HEK293T (cell line): ENCODE results near the gene TEX264.

Source experiments
- ARNT ChIP-seq: fragments of 450-650 bp; IDR thresholded peaks from 2 replicates; pipeline ENCODE4 v1.6.1; 2017; ENCODE audit warnings: mild to moderate bottlenecking
- CTBP1 ChIP-seq: fragments of 450-650 bp; IDR thresholded peaks from 2 replicates; pipeline ENCODE4 v1.6.1; 2016; ENCODE audit warnings: borderline replicate concordance
- FOXA1 ChIP-seq: fragments of 450-650 bp; IDR thresholded peaks from 2 replicates; pipeline ENCODE4 v1.6.1; 2016; ENCODE audit warnings: mild to moderate bottlenecking
- FOXK2 ChIP-seq: fragments of 450-650 bp; IDR thresholded peaks from 2 replicates; pipeline ENCODE4 v1.6.1; 2016; ENCODE audit warnings: mild to moderate bottlenecking
- FOXM1 ChIP-seq: fragments of 450-650 bp; IDR thresholded peaks from 2 replicates; pipeline ENCODE4 v1.6.1; 2017; ENCODE audit warnings: mild to moderate bottlenecking, borderline replicate concordance
- HDGF ChIP-seq: fragments of 450-650 bp; IDR thresholded peaks from 2 replicates; pipeline ENCODE4 v1.6.1; 2017; ENCODE audit warnings: antibody characterized with exemption, borderline replicate concordance
- L3MBTL2 ChIP-seq: fragments of 450-650 bp; conservative IDR thresholded peaks from 2 replicates; pipeline ENCODE4 v1.6.1; 2016; ENCODE audit warnings: mild to moderate bottlenecking
- NFRKB ChIP-seq: fragments of 450-650 bp; IDR thresholded peaks from 2 replicates; pipeline ENCODE4 v1.6.1; 2016; ENCODE audit warnings: mild to moderate bottlenecking, moderate library complexity
- PKNOX1 ChIP-seq: fragments of 450-650 bp; IDR thresholded peaks from 2 replicates; pipeline ENCODE4 v1.6.1; 2016
- SP1 ChIP-seq: fragments of 450-650 bp; IDR thresholded peaks from 2 replicates; pipeline ENCODE4 v1.6.1; 2017
- SUZ12 ChIP-seq: fragments of 450-650 bp; IDR thresholded peaks from 2 replicates; pipeline ENCODE4 v1.6.1; 2016; ENCODE audit warnings: mild to moderate bottlenecking
- TARDBP ChIP-seq: fragments of 450-650 bp; IDR thresholded peaks from 2 replicates; pipeline ENCODE4 v1.6.1; 2016
- ZNF384 ChIP-seq: fragments of 450-650 bp; IDR thresholded peaks from 2 replicates; pipeline ENCODE4 v1.6.1; 2016

- TF ChIP-seq SP1 (no peak), FOXA1 (no peak), PKNOX1 (no peak), L3MBTL2 (no peak), CTBP1 (no peak), HDGF (no peak), TARDBP (no peak), FOXK2 (no peak), ZNF384 (no peak), ARNT (no peak), SUZ12 (no peak), FOXM1 (no peak), NFRKB (no peak)
These were observed 33.7 kb upstream of the TEX264 start for GRCh38 chr3:51637144-51637940.
